Liver (tissue), 9 donors: Measurements from ENCODE around the gene BAIAP2L1. TPM values are rescaled to one million over a fixed set of nuclear protein-coding genes. Genes with fewer than 3 reads are reported as not detected.

Experiments
- DNase-seq: peaks from one replicate; pipeline ENCODE4 v3.0.0-alpha.2; 2017; ENCODE audit warnings: low spot score
- H3K27ac ChIP-seq, 2 donors: one replicate each; pipeline ENCODE4 v1.7.0; 2013; ENCODE audit warnings: inconsistent platforms in 2 of 2, low read length in 2 of 2, control low read depth in 1 of 2, low read depth in 1 of 2, mild to moderate bottlenecking in 1 of 2
- H3K27me3 ChIP-seq, 4 donors: one replicate each; pipeline versions ENCODE4 v1.6.1 to v1.7.0; 2013; ENCODE audit warnings: low read length in 3 of 4, inconsistent platforms in 1 of 4, mild to moderate bottlenecking in 1 of 4, moderate library complexity in 1 of 4; ENCODE audit not compliant: control insufficient read depth in 4 of 4, insufficient read depth in 4 of 4
- H3K36me3 ChIP-seq, 4 donors: one replicate each; pipeline versions ENCODE4 v1.6.1 to v1.7.0; 2013; ENCODE audit warnings: low read length in 3 of 4, mild to moderate bottlenecking in 3 of 4, low read depth in 1 of 4, moderate library complexity in 1 of 4; ENCODE audit not compliant: control insufficient read depth in 4 of 4, insufficient read depth in 3 of 4
- H3K4me1 ChIP-seq, 4 donors: one replicate each; pipeline versions ENCODE4 v1.6.1 to v1.7.0; 2013; ENCODE audit warnings: low read length in 3 of 4, mild to moderate bottlenecking in 3 of 4, moderate library complexity in 1 of 4; ENCODE audit not compliant: control insufficient read depth in 4 of 4, insufficient read depth in 4 of 4
- H3K4me3 ChIP-seq, 3 donors: one replicate each; pipeline versions ENCODE4 v1.6.1 to v1.7.0; 2013; ENCODE audit warnings: low read length in 3 of 3, control low read depth in 1 of 3, low read depth in 1 of 3, mild to moderate bottlenecking in 1 of 3
- H3K9ac ChIP-seq, 2 donors: one replicate each; pipeline ENCODE4 v1.7.0; 2013; ENCODE audit warnings: low read length in 2 of 2, mild to moderate bottlenecking in 2 of 2, moderate library complexity in 2 of 2, control low read depth in 1 of 2, low read depth in 1 of 2
- H3K9me3 ChIP-seq, 4 donors: one replicate each; pipeline versions ENCODE4 v1.6.1 to v1.7.0; 2013; ENCODE audit warnings: low read length in 3 of 4; ENCODE audit not compliant: control insufficient read depth in 4 of 4
- CTCF ChIP-seq: fragments of 150-350 bp; IDR thresholded peaks from 2 replicates; pipeline ENCODE4 v1.5.1; 2017; ENCODE audit warnings: improper control_type of control experiment, low read depth, low read length; ENCODE audit not compliant: missing input control
- EGR1 ChIP-seq, 2 donors: IDR thresholded peaks; 2 replicates each; pipeline ENCODE4 v1.6.1; 2016 to 2018; ENCODE audit warnings: antibody characterized with exemption in 2 of 2, low read depth in 2 of 2
- FOXA1 ChIP-seq: IDR thresholded peaks from 2 replicates; pipeline ENCODE4 v1.6.1; 2016; ENCODE audit warnings: antibody characterized with exemption
- FOXA2 ChIP-seq: IDR thresholded peaks from 2 replicates; pipeline ENCODE4 v1.6.1; 2016; ENCODE audit warnings: antibody characterized with exemption
- GABPA ChIP-seq, 2 donors: IDR thresholded peaks in 1 of 2; conservative IDR thresholded peaks in 1 of 2; 2 replicates each; pipeline ENCODE4 v1.6.1; 2016; ENCODE audit warnings: antibody characterized with exemption in 2 of 2, mild to moderate bottlenecking in 1 of 2, moderate library complexity in 1 of 2
- HNF4A ChIP-seq, 2 donors: conservative IDR thresholded peaks; 2 replicates each; pipeline ENCODE4 v1.6.1; 2016; ENCODE audit warnings: antibody characterized with exemption in 2 of 2, mild to moderate bottlenecking in 2 of 2
- HNF4G ChIP-seq: IDR thresholded peaks from 2 replicates; pipeline ENCODE4 v1.6.1; 2016; ENCODE audit warnings: antibody characterized with exemption
- JUND ChIP-seq, 2 donors: IDR thresholded peaks; 2 replicates each; pipeline ENCODE4 v1.6.1; 2016; ENCODE audit warnings: antibody characterized with exemption in 2 of 2
- MAX ChIP-seq: IDR thresholded peaks from 2 replicates; pipeline ENCODE4 v1.6.1; 2016; ENCODE audit warnings: antibody characterized with exemption
- NR2F2 ChIP-seq: IDR thresholded peaks from 2 replicates; pipeline ENCODE4 v1.6.1; 2016; ENCODE audit warnings: antibody characterized with exemption
- RAD21 ChIP-seq, 2 donors: IDR thresholded peaks; 2 replicates each; pipeline ENCODE4 v1.6.1; 2016; ENCODE audit warnings: antibody characterized with exemption in 2 of 2, mild to moderate bottlenecking in 2 of 2
- REST ChIP-seq: IDR thresholded peaks from 2 replicates; pipeline ENCODE4 v1.6.1; 2016; ENCODE audit warnings: antibody characterized with exemption, mild to moderate bottlenecking
- RXRA ChIP-seq, 2 donors: IDR thresholded peaks; 2 replicates each; pipeline ENCODE4 v1.6.1; 2017 to 2018; ENCODE audit warnings: antibody characterized with exemption in 2 of 2, mild to moderate bottlenecking in 1 of 2
- SP1 ChIP-seq: IDR thresholded peaks from 2 replicates; pipeline ENCODE4 v1.6.1; 2018; ENCODE audit warnings: antibody characterized with exemption, mild to moderate bottlenecking
- TAF1 ChIP-seq: conservative IDR thresholded peaks from 2 replicates; pipeline ENCODE4 v1.6.1; 2016; ENCODE audit warnings: antibody characterized with exemption, mild to moderate bottlenecking
- YY1 ChIP-seq: IDR thresholded peaks from 2 replicates; pipeline ENCODE4 v1.6.1; 2016; ENCODE audit warnings: antibody characterized with exemption, mild to moderate bottlenecking
- WGBS: extraction: QIAGEN DNeasy Blood & Tissue Kit; methylation state at CpG from one replicate; pipeline ENCODE4 v1.1.7; 2013; 5-methylcytosine and 5-hydroxymethylcytosine counted together
- polyA plus RNA-seq, 2 donors: library from polyadenylated mRNA; stranded (reverse) in 1 of 2; unstranded in 1 of 2; fragments of 200-250 nt in 1 of 2; fragments of >200 nt in 1 of 2; fragmentation: Nextera tagmentation in 1 of 2; extraction: Ambion mirVana in 1 of 2; gene quantifications; one replicate each; pipeline versions ENCODE4 v1.2.1 to v1.2.3, GENCODE V29; 2013 to 2015
- total RNA-seq, 2 donors: library from RNA; depleted of rRNA; stranded (reverse); fragments of >200 nt; gene quantifications; one replicate each; pipeline ENCODE4 v1.2.3, GENCODE V29; 2014
- TF ChIP-seq, protein P1 (sequence below): IDR thresholded peaks from 2 replicates; pipeline ENCODE4 v1.6.1; 2016; ENCODE audit warnings: antibody characterized with exemption
- donor health status: healthy.
- donor health status: healthy.
- donor health status: healthy.
- donor health status: healthy.
- donor health status: healthy.

Gene BAIAP2L1
- total and polyA plus RNA-seq, 4 donors = 5.4 to 8.9 (median 8.7) TPM

- no peak for TF ChIP-seq RXRA (IDR thresholded peaks at IDR 0.05)
Measured at GRCh38 chr7:98248156-98248555, 152.7 kb downstream of the BAIAP2L1 start (continued).

DNA sequence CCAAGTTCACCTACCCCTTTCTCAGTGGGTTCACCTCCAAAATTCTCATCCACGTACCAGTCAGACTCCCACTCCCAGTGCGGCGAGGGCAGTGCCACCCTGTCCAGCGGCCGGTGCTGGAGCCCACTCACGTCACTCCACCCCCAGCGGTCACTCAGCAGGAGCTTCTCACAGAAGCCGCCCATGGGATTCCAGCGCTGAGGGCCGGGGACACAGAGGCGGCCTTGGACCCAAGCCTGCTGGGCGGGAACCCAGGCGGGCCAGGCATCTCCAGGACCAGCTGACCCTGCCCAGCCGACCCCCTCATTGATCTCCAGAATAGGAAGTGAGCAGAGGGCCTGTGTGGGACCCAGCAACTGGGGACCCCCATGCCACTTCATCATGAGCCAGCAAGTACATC lies 156.0 kb downstream of the BAIAP2L1 start:
- no peak overlapping the region for H3K27ac ChIP-seq
- H3K36me3 ChIP-seq = peaks cover 0 to 4% (median under 1%) of the 10 kb centered on the region in 4 donors
- no peaks in the 10 kb centered on the region for H3K9me3 ChIP-seq
- TF ChIP-seq, protein P1, sequence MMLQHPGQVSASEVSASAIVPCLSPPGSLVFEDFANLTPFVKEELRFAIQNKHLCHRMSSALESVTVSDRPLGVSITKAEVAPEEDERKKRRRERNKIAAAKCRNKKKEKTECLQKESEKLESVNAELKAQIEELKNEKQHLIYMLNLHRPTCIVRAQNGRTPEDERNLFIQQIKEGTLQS = no peak
- TF ChIP-seq REST = no peak
- TF ChIP-seq GABPA (IDR thresholded peaks at IDR 0.05 in 1 of 2, conservative IDR thresholded peaks at IDR 0.05 in 1 of 2) = no peak
- WGBS = 97% methylated on average over 14 of the region's 14 CpGs
- no peak for DNase-seq
- H3K9ac ChIP-seq = no peak overlapping the region
- H3K4me1 ChIP-seq = no peaks in the 10 kb centered on the region
- no peak overlapping the region for H3K4me3 ChIP-seq
- H3K27me3 ChIP-seq = no peaks in the 10 kb centered on the region

- no peaks in the 10 kb centered on the region for H3K4me1 ChIP-seq
- no peak overlapping the region for H3K4me3 ChIP-seq
- peaks cover 0 to 11% (median 5%) of the 10 kb centered on the region in 4 donors for H3K36me3 ChIP-seq
- H3K9ac ChIP-seq = no peak overlapping the region
- H3K27ac ChIP-seq = no peak overlapping the region
- no peak for DNase-seq
- H3K9me3 ChIP-seq = no peaks in the 10 kb centered on the region
- H3K27me3 ChIP-seq = no peaks in the 10 kb centered on the region
- WGBS = 94% methylated on average over 4 of the region's 4 CpGs
- TF ChIP-seq TAF1 (no peak), GABPA (IDR thresholded peaks at IDR 0.05 in 1 of 2, conservative IDR thresholded peaks at IDR 0.05 in 1 of 2) (no peak), RAD21 (IDR thresholded peaks at IDR 0.05) (no peak), HNF4A (conservative IDR thresholded peaks at IDR 0.05) (no peak), HNF4G (no peak), FOXA1 (no peak), REST (no peak), YY1 (no peak), EGR1 (IDR thresholded peaks at IDR 0.05; ENCODE audit: low read depth in 2 of 2) (no peak), SP1 (no peak), MAX (no peak), FOXA2 (no peak), JUND (IDR thresholded peaks at IDR 0.05) (no peak), CTCF (no peak), RXRA (IDR thresholded peaks at IDR 0.05) (no peak), NR2F2 (no peak)
- TF ChIP-seq, protein P1 = no peak
Measured at GRCh38 chr7:98242934-98243333, 158.0 kb downstream of the BAIAP2L1 start.
